ENCODE results near the gene GABRG1.

The GABRG1 gene

GRCh38 chr4:46123913-46124755, at the start of gene GABRG1:
Gene GABRG1 (minus strand): TSS chr4:46124054. CDS start chr4:46123913, 141 bp downstream.
- DNase-seq (ENCODE audit: low read depth in 2 of 3, low spot score in 2 of 3), result no peak

- DNase-seq (ENCODE audit: low read depth in 2 of 3, low spot score in 2 of 3), result no peak
These were observed 23.1 kb upstream of the GABRG1 start for GRCh38 chr4:46146993-46147392.

- DNase-seq (ENCODE audit: low read depth in 2 of 3, low spot score in 2 of 3), result no peak
These were observed 7.7 kb upstream of the GABRG1 start for GRCh38 chr4:46131498-46132057.

GRCh38 chr4:46124773-46125413, 1.0 kb upstream of the GABRG1 start:
- DNase-seq (ENCODE audit: low read depth in 2 of 3, low spot score in 2 of 3), result no peak

GRCh38 chr4:46081674-46082073, 42.2 kb downstream of the GABRG1 start:
- DNase-seq (ENCODE audit: low read depth in 2 of 3, low spot score in 2 of 3), result no peak

GRCh38 chr4:46081248-46081647, 42.6 kb downstream of the GABRG1 start:
- DNase-seq (ENCODE audit: low read depth in 2 of 3, low spot score in 2 of 3), result no peak

GRCh38 chr4:46073778-46074177, 50.1 kb downstream of the GABRG1 start:
- no peak for DNase-seq (ENCODE audit: low read depth in 2 of 3, low spot score in 2 of 3)

- DNase-seq (ENCODE audit: low read depth in 2 of 3, low spot score in 2 of 3), result no peak
These were observed 72.5 kb downstream of the GABRG1 start for GRCh38 chr4:46051392-46051791.

- no peak for DNase-seq (ENCODE audit: low read depth in 2 of 3, low spot score in 2 of 3)
These were observed 91.8 kb downstream of the GABRG1 start for GRCh38 chr4:46032056-46032455.

GRCh38 chr4:46016306-46016705, 107.5 kb downstream of the GABRG1 start:
- no peak for DNase-seq (ENCODE audit: low read depth in 2 of 3, low spot score in 2 of 3)

GRCh38 chr4:45992728-45993127, 131.1 kb downstream of the GABRG1 start:
- no peak for DNase-seq (ENCODE audit: low read depth in 2 of 3, low spot score in 2 of 3)

GRCh38 chr4:45989775-45990174, 134.1 kb downstream of the GABRG1 start:
- no peak for DNase-seq (ENCODE audit: low read depth in 2 of 3, low spot score in 2 of 3)

- DNase-seq (ENCODE audit: low read depth in 2 of 3, low spot score in 2 of 3), result no peak
These were observed 136.0 kb downstream of the GABRG1 start for GRCh38 chr4:45987858-45988257.

All from activated CD8-positive, alpha-beta memory T cell treated with anti-CD3 and anti-CD28 coated beads for 48 hours (primary cell).